HCEC 1CT (cell line): ENCODE measurements around the gene HEXD.
A peak's percentile ranks its signal among the peaks of the same experiment; 100 is the strongest.

Experiments used
- DNase-seq: peaks from one replicate; pipeline ENCODE4 v3.0.0-alpha.2; 2017

Gene HEXD

GRCh38 chr17:82382933-82383255, 35.3 kb upstream of the HEXD start:
- no peak for DNase-seq

GRCh38 chr17:82383411-82383810, 34.7 kb upstream of the HEXD start:
- no peak for DNase-seq

- DNase-seq: no peak
Observed at GRCh38 chr17:82384051-82384729, 34.0 kb upstream of the HEXD start.

- peak; percentile 47 for DNase-seq
Observed at GRCh38 chr17:82384730-82385481, 33.2 kb upstream of the HEXD start.

- DNase-seq: no peak
Observed at GRCh38 chr17:82385559-82386254, 32.4 kb upstream of the HEXD start.

GRCh38 chr17:82386255-82386831, 31.8 kb upstream of the HEXD start:
- DNase-seq: no peak

- DNase-seq: no peak
Observed at GRCh38 chr17:82386881-82387704, 31.1 kb upstream of the HEXD start.

- no peak for DNase-seq
Observed at GRCh38 chr17:82387705-82388106, 30.4 kb upstream of the HEXD start.

- DNase-seq: no peak
Observed at GRCh38 chr17:82388223-82388921, 29.8 kb upstream of the HEXD start.

GRCh38 chr17:82388922-82389283, 29.2 kb upstream of the HEXD start:
- DNase-seq: no peak

GRCh38 chr17:82389379-82389778, 28.8 kb upstream of the HEXD start:
- DNase-seq: no peak

- DNase-seq: no peak
Observed at GRCh38 chr17:82390015-82390859, 27.9 kb upstream of the HEXD start.

GRCh38 chr17:82390860-82391435, 27.2 kb upstream of the HEXD start:
- no peak for DNase-seq

GRCh38 chr17:82391496-82392066, 26.6 kb upstream of the HEXD start:
- DNase-seq: no peak

- no peak for DNase-seq
Observed at GRCh38 chr17:82392209-82392920, 25.8 kb upstream of the HEXD start.

GRCh38 chr17:82392941-82393340, 25.2 kb upstream of the HEXD start:
- no peak for DNase-seq

GRCh38 chr17:82394278-82394677, 23.9 kb upstream of the HEXD start:
- DNase-seq: no peak

- DNase-seq: peak; percentile 94
Observed at GRCh38 chr17:82396601-82397435, 21.3 kb upstream of the HEXD start.
